Stimulated activated naive CD8-positive, alpha-beta T cell treated with anti-CD3 and anti-CD28 coated beads, Interleukin-15, Interleukin-2, amounts not matched to agents 100 U/mL and 50 U/mL, for 24 hours (primary cell): ENCODE measurements around the gene SNX8.

Experiments
- ATAC-seq: fragments of 150-1000 bp; cut with Tn5 transposase; one replicate; pipeline ENCODE4 v1.10.0; 2021
- DNase-seq: peaks from one replicate; pipeline ENCODE4 v3.0.0; 2021

SNX8 gene

GRCh38 chr7:2202901-2203765, 111.1 kb downstream of the SNX8 start:
- ATAC-seq, result no peak

DNA sequence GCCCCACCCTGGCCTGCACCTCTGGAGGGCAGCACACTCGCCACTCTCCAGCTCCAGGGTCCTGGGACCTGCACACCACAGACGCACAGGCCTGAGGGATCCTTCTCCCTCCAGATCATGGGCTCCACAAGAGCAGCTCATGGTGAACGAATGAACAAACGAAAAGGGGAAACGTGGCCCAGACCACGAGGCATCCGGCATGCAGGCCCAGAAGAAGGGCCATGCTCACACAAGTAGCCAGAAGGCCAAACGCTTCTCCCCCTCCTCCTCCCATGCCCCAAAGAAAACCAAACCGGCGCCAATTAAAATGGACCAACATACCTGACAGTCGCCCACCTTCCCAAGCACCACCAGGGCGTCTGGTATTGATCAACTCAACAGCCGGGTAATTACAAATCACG, 111.9 kb downstream of the SNX8 start:
- DNase-seq, result no peak
- ATAC-seq, result no peak

More at GRCh38 chr7:2202901-2203765, 111.1 kb downstream of the SNX8 start:
- DNase-seq, result no peak
